K562 treated with DMSO at 1 percent for 24 hours (cell line): ENCODE data around the gene RPL34. TPM values are rescaled to one million over a fixed set of nuclear protein-coding genes. Genes with fewer than 3 reads are reported as not detected.

Source experiments
- total RNA-seq: library from RNA; unstranded; fragments of 300-600 nt; gene quantifications from 2 replicates; pipeline ENCODE4 v1.2.3, GENCODE V29; 2022; ENCODE audit warnings: low read depth; ENCODE audit not compliant: insufficient read depth

The RPL34 gene
- 3,219 and 3,299 TPM in 2 replicates for total RNA-seq

DNA sequence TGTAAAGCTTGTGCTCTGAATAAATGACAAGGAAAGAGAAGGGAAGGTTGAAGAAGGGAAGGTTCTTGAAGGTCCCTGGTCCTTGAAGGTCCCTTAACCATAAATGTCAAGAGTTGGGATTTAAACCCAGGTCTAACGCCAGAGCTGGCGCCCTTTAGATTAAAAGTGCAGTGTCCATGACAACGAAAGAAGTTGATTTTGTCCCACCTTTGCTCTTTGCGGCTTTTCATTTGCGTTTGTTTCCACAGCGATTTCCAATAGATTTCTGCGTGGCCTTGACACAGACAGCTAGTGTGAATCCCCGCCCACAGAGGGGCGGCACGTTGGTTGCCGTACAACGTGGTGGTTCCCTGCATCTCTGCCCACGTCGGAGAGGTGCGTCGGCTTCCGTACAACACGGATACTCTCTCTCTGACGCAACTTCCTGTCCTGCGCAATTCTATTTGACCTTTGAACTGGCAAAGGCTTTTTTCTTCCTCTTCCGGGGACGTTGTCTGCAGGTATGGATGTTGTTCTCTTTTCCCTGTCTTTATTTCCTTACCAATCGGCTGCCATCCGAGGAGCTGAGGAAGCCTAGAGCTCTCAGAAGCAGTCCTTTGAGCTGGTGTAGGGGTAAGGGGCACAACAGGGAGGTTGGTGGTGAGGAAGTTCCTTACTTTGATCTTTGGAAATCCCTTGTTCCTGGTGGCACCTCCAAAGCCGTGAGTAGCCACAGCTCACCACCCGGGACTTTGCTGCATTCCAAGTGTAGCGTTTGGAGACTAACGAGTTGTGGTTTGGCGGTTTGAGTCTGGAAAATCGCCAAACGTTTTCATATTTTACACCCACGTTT, at the start of gene RPL34:
TSS of gene RPL34 (plus strand) at position 476 of the 832 bp plus-strand sequence. CDS start 1,384 bp downstream, outside the sequence.

DNA sequence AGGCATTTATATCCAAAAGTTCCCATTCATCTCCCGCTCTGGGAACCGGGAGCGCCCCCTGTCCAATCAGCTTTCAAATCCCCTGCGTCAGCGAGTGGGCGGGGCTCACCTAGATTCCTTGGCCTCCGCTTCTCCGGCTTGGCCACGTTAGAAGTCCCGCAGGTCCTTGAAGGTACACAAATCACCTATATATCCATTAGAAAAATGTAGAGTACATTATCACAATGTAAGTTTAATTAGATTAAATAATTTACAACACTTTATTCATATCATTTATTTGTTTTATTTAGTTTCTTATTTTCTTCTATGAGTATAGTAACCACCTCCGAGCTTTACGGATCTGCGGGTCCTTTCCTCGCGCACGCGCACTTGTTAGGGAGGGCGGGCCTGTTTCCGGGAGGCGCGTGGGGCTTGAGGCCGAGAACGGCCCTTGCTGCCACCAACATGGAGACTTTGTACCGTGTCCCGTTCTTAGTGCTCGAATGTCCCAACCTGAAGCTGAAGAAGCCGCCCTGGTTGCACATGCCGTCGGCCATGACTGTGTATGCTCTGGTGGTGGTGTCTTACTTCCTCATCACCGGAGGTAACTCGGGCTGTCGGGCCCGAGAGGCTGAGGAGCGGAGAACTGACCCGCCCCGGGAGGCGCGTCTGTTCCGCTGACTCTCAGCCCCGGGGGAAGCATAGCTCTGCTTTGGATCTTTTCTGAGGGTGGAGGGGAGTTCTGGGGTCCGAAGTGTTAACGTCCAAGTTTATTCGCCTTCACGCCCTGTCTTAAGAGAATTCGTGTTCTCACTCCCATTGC, 30.0 kb downstream of the RPL34 start, which contains the start of gene OSTC:
TSS of gene OSTC (plus strand) at position 388 of the 802 bp plus-strand sequence. CDS start at position 445, 57 bp downstream.

Other genes starting within 250 kb of the RPL34 start
- 108 and 118 TPM in 2 replicates for gene OSTC, start 30.0 kb downstream of the RPL34 start, total RNA-seq
- not detected in 2 replicates for gene ETNPPL, start 142.5 kb downstream of the RPL34 start, total RNA-seq